Fibroblast of skin of left quadriceps (primary cell): ENCODE data around the gene VAX1.
"Not testable (repeated sequence)": the region's sequence is repeated elsewhere in the genome, so short reads cannot be mapped to it uniquely, and the experiment has no call there.

Source experiments
- DNase-seq, 2 experiments: peaks; one replicate each; pipeline ENCODE4 v3.0.0-alpha.2; 2013; ENCODE audit warnings: low read depth in 2 of 2

Gene VAX1

GRCh38 chr10:117135480-117136140 is 2.5 kb downstream of the VAX1 start:
- no peak for DNase-seq

- DNase-seq, result no peak
Measured at GRCh38 chr10:117135026-117135372, 3.1 kb downstream of the VAX1 start.

GRCh38 chr10:117134306-117135025 is 3.6 kb downstream of the VAX1 start:
- no peak for DNase-seq

- DNase-seq, result no peak
Measured at GRCh38 chr10:117134056-117134305, 4.1 kb downstream of the VAX1 start.

- no peak for DNase-seq
Measured at GRCh38 chr10:117133273-117134055, 4.6 kb downstream of the VAX1 start.

GRCh38 chr10:117132751-117133231 is 5.3 kb downstream of the VAX1 start:
- DNase-seq, result no peak

GRCh38 chr10:117131376-117132327 is 6.4 kb downstream of the VAX1 start:
- no peak for DNase-seq

- no peak for DNase-seq
Measured at GRCh38 chr10:117130862-117131375, 7.2 kb downstream of the VAX1 start.

GRCh38 chr10:117130346-117130745 is 7.7 kb downstream of the VAX1 start:
- no peak for DNase-seq

GRCh38 chr10:117126645-117127044 is 11.4 kb downstream of the VAX1 start:
- DNase-seq, result not testable (repeated sequence)

GRCh38 chr10:117126034-117126433 is 12.0 kb downstream of the VAX1 start:
- no peak for DNase-seq

- no peak for DNase-seq
Measured at GRCh38 chr10:117112220-117112619, 25.9 kb downstream of the VAX1 start.

GRCh38 chr10:117107238-117107637 is 30.8 kb downstream of the VAX1 start:
- no peak for DNase-seq

GRCh38 chr10:117096599-117097201 is 41.4 kb downstream of the VAX1 start:
- no peak for DNase-seq

- no peak for DNase-seq
Measured at GRCh38 chr10:117094856-117095255, 43.2 kb downstream of the VAX1 start.

- DNase-seq, result no peak
Measured at GRCh38 chr10:117092386-117092785, 45.7 kb downstream of the VAX1 start.

GRCh38 chr10:117090834-117091233 is 47.2 kb downstream of the VAX1 start:
- DNase-seq, result no peak

- no peak for DNase-seq
Measured at GRCh38 chr10:117087521-117087920, 50.5 kb downstream of the VAX1 start.

- no peak for DNase-seq
Measured at GRCh38 chr10:117086546-117086945, 51.5 kb downstream of the VAX1 start.

- DNase-seq, result not testable (repeated sequence)
Measured at GRCh38 chr10:117084421-117085246, 53.4 kb downstream of the VAX1 start.
